Panc1 (cell line): ENCODE data around the gene FGGY. TPM values are rescaled to one million over a fixed set of nuclear protein-coding genes. Genes with fewer than 3 reads are reported as not detected.

Experiments
- ATAC-seq: fragments of 200-7000 bp; cut with Tn5 transposase; 2 replicates; pipeline ENCODE4 v1.9.1; 2020; ENCODE audit warnings: mild to moderate bottlenecking, moderate library complexity
- BruUV-seq: library from RNA; stranded (reverse); fragments of 400-500 nt; replicated peaks from 2 replicates; lab custom pipeline; 2021; lab: Mats Ljungman, UMichigan
- CTCF ChIA-PET: fragments of 300-600 bp; sonication (Branson Sonifier 250); formaldehyde crosslinking; loops from one replicate; lab custom pipeline; 2022; ENCODE audit warnings: antibody characterized with exemption; lab: Charles Lee
- POLR2A ChIA-PET: fragments of 300-600 bp; sonication (Branson Sonifier 250); formaldehyde crosslinking; loops from one replicate; lab custom pipeline; 2022; ENCODE audit warnings: antibody characterized with exemption; lab: Charles Lee
- DNase-seq: peaks from one replicate; pipeline ENCODE4 v3.0.0-alpha.2; 2010; ENCODE audit warnings: low read depth, low spot score
- H3K27ac ChIP-seq: 2 replicates; pipeline ENCODE4 v1.5.1; 2011; ENCODE audit warnings: mild to moderate bottlenecking, low read length, inconsistent platforms
- H3K27me3 ChIP-seq: fragments of 200-500 bp; sonication (Bioruptor generic); 2 replicates; pipeline ENCODE4 v1.6.0; 2014; ENCODE audit warnings: low read length, inconsistent platforms; ENCODE audit not compliant: control insufficient read depth, insufficient read depth
- H3K36me3 ChIP-seq: fragments of 200-500 bp; sonication (Bioruptor generic); 2 replicates; pipeline ENCODE4 v1.5.1; 2014; ENCODE audit warnings: inconsistent platforms, mild to moderate bottlenecking, low read length, moderate library complexity; ENCODE audit not compliant: control insufficient read depth, insufficient read depth
- H3K4me1 ChIP-seq: 2 replicates; pipeline ENCODE4 v1.5.1; 2011; ENCODE audit warnings: inconsistent platforms, mild to moderate bottlenecking, low read length, moderate library complexity; ENCODE audit not compliant: control insufficient read depth, insufficient read depth
- H3K4me3 ChIP-seq, 2 experiments: 2 replicates each; pipeline ENCODE4 v1.5.1; 2011 to 2012; ENCODE audit warnings: low read depth in 2 of 2, low read length in 2 of 2, mild to moderate bottlenecking in 2 of 2, inconsistent platforms in 1 of 2, moderate library complexity in 1 of 2
- H3K9me3 ChIP-seq: fragments of 200-500 bp; sonication (Bioruptor generic); 2 replicates; pipeline ENCODE4 v1.5.1; 2014; ENCODE audit warnings: low read depth, mild to moderate bottlenecking, inconsistent platforms, low read length, moderate library complexity; ENCODE audit not compliant: control insufficient read depth, insufficient read depth
- CTCF ChIP-seq: fragments of 450-650 bp; IDR thresholded peaks from 2 replicates; pipeline ENCODE4 v1.5.1; 2017; ENCODE audit warnings: mild to moderate bottlenecking
- POLR2AphosphoS5 ChIP-seq: IDR thresholded peaks from 2 replicates; pipeline ENCODE4 v1.6.1; 2012; ENCODE audit warnings: mild to moderate bottlenecking, low read depth, low read length, moderate library complexity
- REST ChIP-seq, 2 experiments: IDR thresholded peaks; 2 replicates each; pipeline ENCODE4 v1.6.1; 2011 to 2012; ENCODE audit warnings: low read depth in 2 of 2, control low read depth in 1 of 2, low read length in 1 of 2, mild to moderate bottlenecking in 1 of 2, moderate library complexity in 1 of 2; ENCODE audit not compliant: insufficient read depth in 1 of 2
- SIN3A ChIP-seq: IDR thresholded peaks from 2 replicates; pipeline ENCODE4 v1.6.1; 2012; ENCODE audit warnings: low read depth, mild to moderate bottlenecking, low read length, moderate library complexity, borderline replicate concordance; ENCODE audit not compliant: insufficient read depth
- TCF7L2 ChIP-seq: IDR thresholded peaks from 2 replicates; pipeline ENCODE4 v1.6.1; 2011; ENCODE audit warnings: mild to moderate bottlenecking, low read depth, low read length, inconsistent platforms
- in situ Hi-C: cut with HindIII; loops from 2 replicates; pipeline ENCODE4 v1.10.0; 2016; ENCODE audit warnings: low sequenced_read_pairs, low pct_unique_long_range_greater_than_20kb
- intact Hi-C: fragments of 100-400 bp; cut with micrococcal nuclease; formaldehyde crosslinking; loops from one replicate; pipeline ENCODE4 v1.10.0; 2022; ENCODE audit not compliant: unreplicated experiment
- total RNA-seq: library from RNA; stranded (reverse); gene quantifications from one replicate; pipeline ENCODE4 v1.2.1, GENCODE V29; 2021; ENCODE audit not compliant: unreplicated experiment

FGGY gene
- total RNA-seq, 1 experiment from 2014 or later, result 15.5 TPM

- H3K4me1 ChIP-seq, result no peaks in the 10 kb centered on the region
- no peaks in the 10 kb centered on the region for H3K36me3 ChIP-seq
- no peaks in the 10 kb centered on the region for H3K9me3 ChIP-seq
- ATAC-seq, result no peak
- DNase-seq, result no peak
- intact Hi-C loops (no loop called here), in situ Hi-C loops (no loop called here)
- no TSS peak for BruUV-seq
- TF ChIP-seq REST (IDR thresholded peaks at IDR 0.05; ENCODE audit: insufficient read depth in 1 of 2, low read depth in 2 of 2, low read length in 1 of 2) (no peak), TCF7L2 (no peak), SIN3A (no peak), POLR2AphosphoS5 (no peak), CTCF (no peak)
- H3K27me3 ChIP-seq, result no peaks in the 10 kb centered on the region
- no peak overlapping the region for H3K4me3 ChIP-seq
- CTCF ChIA-PET, result no interaction called here
- no peak overlapping the region for H3K27ac ChIP-seq
- POLR2A ChIA-PET, result no interaction called here
Measured at GRCh38 chr1:59345221-59345620, 48.3 kb downstream of the FGGY start.

GRCh38 chr1:59346429-59346828 is 49.5 kb downstream of the FGGY start:
- no peaks in the 10 kb centered on the region for H3K27me3 ChIP-seq
- ATAC-seq (no peak), DNase-seq (no peak)
- in situ Hi-C loops, result no loop called here
- POLR2A ChIA-PET, result no interaction called here
- no peaks in the 10 kb centered on the region for H3K36me3 ChIP-seq
- no peak for TF ChIP-seq SIN3A
- no peak for TF ChIP-seq CTCF
- no peak for TF ChIP-seq POLR2AphosphoS5
- no peak for TF ChIP-seq REST (IDR thresholded peaks at IDR 0.05; ENCODE audit: insufficient read depth in 1 of 2, low read depth in 2 of 2, low read length in 1 of 2)
- no peak for TF ChIP-seq TCF7L2
- H3K4me3 ChIP-seq, result no peak overlapping the region
- BruUV-seq, result no TSS peak
- CTCF ChIA-PET, result no interaction called here
- intact Hi-C loops, result no loop called here
- H3K9me3 ChIP-seq, result no peaks in the 10 kb centered on the region
- H3K27ac ChIP-seq, result no peak overlapping the region
- no peaks in the 10 kb centered on the region for H3K4me1 ChIP-seq
